ENCODE measurements around the gene TRAPPC3.
"Not testable (repeated sequence)": the region's sequence is repeated elsewhere in the genome, so short reads cannot be mapped to it uniquely, and the experiment has no call there.

Gene TRAPPC3

DNA sequence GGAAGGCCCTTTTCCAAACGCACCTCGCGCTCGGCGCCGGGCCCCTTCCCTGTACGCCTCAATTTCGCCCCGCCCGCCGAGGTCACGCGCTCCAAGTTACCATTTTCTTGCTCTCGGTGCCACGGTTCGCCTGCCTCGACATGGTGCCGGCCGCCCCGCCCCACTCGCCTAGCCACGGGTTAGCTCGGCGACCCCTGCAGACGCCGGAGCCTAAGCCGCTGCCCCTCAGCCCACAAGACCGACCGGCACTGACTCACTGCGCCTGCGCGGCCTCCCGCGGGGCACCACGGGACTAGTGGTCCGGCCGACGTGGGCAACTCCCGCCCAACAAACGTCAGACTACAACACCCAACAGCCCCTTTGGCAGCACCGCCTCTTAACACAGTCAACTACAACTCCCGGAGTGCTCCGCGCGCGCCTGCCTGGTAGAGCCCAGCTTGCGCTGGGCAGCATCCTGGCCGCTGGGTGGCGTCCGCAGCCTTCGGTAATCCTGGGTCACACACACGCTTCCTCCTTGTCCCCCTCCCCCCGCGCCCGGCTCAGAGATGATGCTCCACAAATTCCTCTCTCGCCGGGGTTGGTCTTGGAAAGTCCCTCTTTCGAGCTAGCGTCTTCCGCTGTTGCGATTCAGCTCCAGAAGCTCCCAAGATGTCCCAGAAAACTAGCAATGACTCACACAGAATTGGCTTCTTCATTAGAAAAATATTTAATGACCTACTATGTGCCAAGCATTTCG is at the start of gene TRAPPC3:
Gene TRAPPC3, minus strand, starts transcription at position 250 of the 736 bp plus-strand sequence. Its CDS starts 108 bp downstream, at position 142.
- peaks cover 55% of the 10 kb centered on the region for H3K4me1 Mint-ChIP-seq (ENCODE audit: low read depth)
- H3K36me3 Mint-ChIP-seq (ENCODE audit: low read depth), result peaks cover 4% of the 10 kb centered on the region
- H3K27me3 Mint-ChIP-seq (ENCODE audit: low read depth), result no peaks in the 10 kb centered on the region
- H3K9me3 Mint-ChIP-seq, result no peaks in the 10 kb centered on the region
- H3K4me3 Mint-ChIP-seq, result peak within 1 kb of the TSS; percentile 95
- H3K27ac Mint-ChIP-seq, result peak within 1 kb of the TSS; percentile 99

DNA sequence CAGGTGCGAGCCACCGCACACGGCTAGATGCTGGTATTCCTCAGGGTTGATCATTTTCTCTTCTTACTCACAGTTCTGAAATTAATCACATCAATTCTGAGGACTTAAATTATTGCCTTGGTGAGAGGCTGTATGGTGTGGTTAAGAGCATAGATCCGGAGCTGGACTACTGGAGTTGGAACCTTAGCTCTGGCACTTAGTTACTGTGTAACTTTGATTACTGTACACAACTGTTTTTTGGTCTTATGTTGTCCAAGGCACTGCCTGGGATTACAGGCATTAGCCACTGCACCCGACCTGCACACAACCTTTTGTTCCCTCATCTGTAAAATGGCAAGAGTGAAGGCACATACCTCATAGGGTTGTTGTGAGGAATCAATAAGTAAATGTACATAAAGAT is 49.4 kb upstream of the TRAPPC3 start:
- Mint-ChIP-seq H3K4me3 (no peak overlapping the region), H3K27ac (no peak overlapping the region), H3K4me1 (ENCODE audit: low read depth) (no peaks in the 10 kb centered on the region), H3K36me3 (ENCODE audit: low read depth) (no peaks in the 10 kb centered on the region), H3K9me3 (no peaks in the 10 kb centered on the region), H3K27me3 (ENCODE audit: low read depth) (peaks cover 5% of the 10 kb centered on the region)

DNA sequence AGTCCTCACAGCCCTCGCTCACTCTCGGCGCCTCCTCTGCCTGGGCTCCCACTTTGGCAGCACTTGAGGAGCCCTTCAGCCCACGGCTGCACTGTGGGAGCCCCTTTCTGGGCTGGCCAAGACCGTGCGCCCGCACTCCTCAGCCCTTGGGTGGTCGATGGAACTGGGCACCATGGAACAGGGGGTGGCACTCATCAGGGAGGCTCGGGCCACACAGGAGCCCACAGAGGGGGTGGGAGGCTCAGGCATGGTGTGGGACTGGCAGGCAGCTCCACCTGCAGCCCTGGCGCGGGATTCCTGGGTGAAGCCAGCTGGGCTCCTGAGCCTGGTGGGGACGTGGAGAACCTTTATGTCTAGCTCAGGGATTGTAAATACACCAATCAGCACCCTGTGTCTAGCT is 47.5 kb upstream of the TRAPPC3 start:
- H3K4me1 Mint-ChIP-seq (ENCODE audit: low read depth); H3K4me3 Mint-ChIP-seq; H3K27ac Mint-ChIP-seq: not testable (repeated sequence)

DNA sequence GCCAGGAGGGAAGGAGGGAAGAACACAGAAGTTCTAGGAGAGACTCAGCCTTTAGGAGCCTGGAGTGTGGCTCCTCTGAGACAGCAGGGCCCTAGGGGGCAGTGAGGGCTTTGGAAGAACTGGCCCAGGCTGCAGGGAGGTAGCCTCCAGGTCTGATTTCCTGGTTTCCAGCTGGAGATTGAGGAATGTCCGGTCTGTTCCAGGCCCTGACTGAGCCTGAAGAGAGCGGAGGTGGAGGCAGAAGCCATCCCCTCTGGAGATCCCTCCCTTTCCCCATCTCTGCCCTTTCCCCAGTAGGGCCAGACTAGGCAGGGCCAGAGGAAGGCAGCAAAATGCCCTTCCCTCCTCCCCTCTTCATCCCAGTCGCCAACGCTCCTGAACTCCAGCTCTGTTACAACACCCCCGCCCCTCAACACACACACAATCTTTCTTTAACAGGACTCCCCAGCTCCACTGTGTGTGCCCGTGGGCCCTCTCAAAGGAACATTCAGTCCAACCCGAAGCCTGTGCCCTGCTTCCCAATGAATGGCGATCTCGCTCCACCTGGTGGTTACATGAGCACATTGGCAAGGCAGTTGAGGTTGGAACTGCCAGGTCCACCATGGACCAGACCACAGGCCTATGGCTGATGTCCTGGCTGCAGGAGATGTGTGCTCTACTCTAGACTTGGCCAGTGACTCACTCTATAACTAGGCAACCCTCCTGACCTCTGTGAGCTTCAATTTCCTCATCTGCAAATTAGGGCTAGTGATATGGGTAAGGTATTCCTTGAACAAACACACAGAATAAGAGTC is 38.7 kb upstream of the TRAPPC3 start:
- Mint-ChIP-seq H3K9me3 (no peaks in the 10 kb centered on the region), H3K4me3 (no peak overlapping the region), H3K4me1 (ENCODE audit: low read depth) (peaks cover 6% of the 10 kb centered on the region), H3K36me3 (ENCODE audit: low read depth) (peaks cover 5% of the 10 kb centered on the region), H3K27me3 (ENCODE audit: low read depth) (no peaks in the 10 kb centered on the region), H3K27ac (peak overlapping the region; percentile 80)

More for the DNA sequence above, 47.5 kb upstream of the TRAPPC3 start:
- H3K36me3 Mint-ChIP-seq (ENCODE audit: low read depth); H3K27me3 Mint-ChIP-seq (ENCODE audit: low read depth); H3K9me3 Mint-ChIP-seq: not testable (repeated sequence)

GRCh38 chr1:36183309-36183856 is 34.1 kb upstream of the TRAPPC3 start:
- Mint-ChIP-seq H3K36me3 (ENCODE audit: low read depth) (peaks cover 24% of the 10 kb centered on the region), H3K9me3 (no peaks in the 10 kb centered on the region), H3K4me3 (no peak overlapping the region), H3K4me1 (ENCODE audit: low read depth) (peaks cover 6% of the 10 kb centered on the region), H3K27ac (peak overlapping the region; percentile 39), H3K27me3 (ENCODE audit: low read depth) (no peaks in the 10 kb centered on the region)

DNA sequence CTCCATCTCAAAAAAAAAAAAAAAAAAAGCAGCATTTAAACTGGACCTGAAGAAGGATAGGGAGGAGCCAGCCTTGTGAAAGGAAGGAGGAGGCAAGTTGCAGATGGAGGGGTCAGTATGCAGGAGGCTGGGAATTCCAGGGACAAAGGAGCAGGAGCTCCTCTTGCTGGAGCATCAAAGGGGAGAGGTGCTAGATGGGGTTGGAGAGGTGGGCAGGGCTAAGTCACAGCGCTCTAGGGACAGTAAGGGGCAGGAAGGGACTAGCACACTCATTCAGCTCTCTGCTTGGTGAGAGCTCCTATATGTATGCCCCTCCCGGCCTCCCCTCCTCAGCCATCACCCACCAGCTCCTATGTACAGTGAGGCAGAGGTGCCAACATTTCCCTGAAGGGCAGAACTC is 33.4 kb upstream of the TRAPPC3 start:
- Mint-ChIP-seq H3K9me3 (no peaks in the 10 kb centered on the region), H3K27ac (peak overlapping the region; percentile 74), H3K4me1 (ENCODE audit: low read depth) (peaks cover 2% of the 10 kb centered on the region), H3K27me3 (ENCODE audit: low read depth) (no peaks in the 10 kb centered on the region), H3K36me3 (ENCODE audit: low read depth) (peaks cover 25% of the 10 kb centered on the region), H3K4me3 (no peak overlapping the region)

DNA sequence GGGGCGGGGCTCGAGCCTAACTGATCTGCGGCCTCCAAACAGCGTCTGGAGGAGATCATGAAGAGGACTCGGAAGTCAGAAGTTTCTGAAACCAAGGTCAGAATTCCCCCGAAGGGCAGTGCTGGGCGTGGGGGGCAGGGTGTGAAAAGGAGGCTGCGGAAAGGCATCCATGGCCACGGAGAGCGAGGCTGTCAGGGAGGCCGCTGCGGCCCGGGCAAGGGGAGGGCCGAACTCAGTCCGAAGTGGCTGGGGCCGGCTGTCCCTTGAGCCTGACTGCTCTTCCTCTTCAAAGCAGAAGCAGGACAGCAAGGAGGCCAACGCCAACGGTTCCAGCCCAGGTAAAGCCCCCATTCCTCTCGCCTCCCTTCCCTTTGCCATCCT is 29.9 kb upstream of the TRAPPC3 start:
- Mint-ChIP-seq H3K27me3 (ENCODE audit: low read depth) (no peaks in the 10 kb centered on the region), H3K27ac (no peak overlapping the region), H3K4me1 (ENCODE audit: low read depth) (no peaks in the 10 kb centered on the region), H3K36me3 (ENCODE audit: low read depth) (peaks cover 40% of the 10 kb centered on the region), H3K9me3 (no peaks in the 10 kb centered on the region), H3K4me3 (no peak overlapping the region)

DNA sequence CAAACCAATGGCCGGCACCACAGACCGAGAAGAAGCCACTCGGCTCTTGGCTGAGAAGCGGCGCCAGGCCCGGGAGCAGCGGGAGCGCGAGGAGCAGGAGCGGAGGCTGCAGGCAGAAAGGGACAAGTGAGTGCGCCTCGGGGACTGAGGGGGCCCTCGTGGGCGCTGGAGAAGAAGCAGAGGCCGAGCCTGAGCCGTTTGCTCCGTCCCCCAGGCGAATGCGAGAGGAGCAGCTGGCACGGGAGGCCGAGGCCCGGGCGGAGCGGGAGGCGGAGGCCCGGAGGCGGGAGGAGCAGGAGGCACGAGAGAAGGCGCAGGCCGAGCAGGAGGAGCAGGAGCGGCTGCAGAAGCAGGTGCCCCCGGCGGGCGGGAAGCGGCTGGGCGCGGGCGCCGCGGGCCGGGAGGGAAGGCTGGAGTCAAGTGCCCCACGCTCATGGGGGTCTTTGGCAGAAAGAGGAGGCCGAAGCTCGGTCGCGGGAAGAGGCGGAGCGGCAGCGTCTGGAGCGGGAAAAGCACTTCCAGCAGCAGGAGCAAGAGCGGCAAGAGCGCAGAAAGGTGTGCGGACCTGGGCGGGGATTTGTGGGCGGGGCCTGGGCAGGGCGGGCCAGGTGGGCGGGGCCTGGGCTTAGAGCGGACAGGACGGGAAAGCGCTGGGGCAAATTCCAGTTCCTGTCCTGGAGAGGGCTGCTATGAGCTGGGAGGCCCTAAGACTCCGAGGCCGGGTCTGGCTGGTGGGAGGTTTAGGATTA is 29.4 kb upstream of the TRAPPC3 start:
- H3K9me3 Mint-ChIP-seq, result no peaks in the 10 kb centered on the region
- H3K36me3 Mint-ChIP-seq (ENCODE audit: low read depth), result peaks cover 46% of the 10 kb centered on the region
- peaks cover 2% of the 10 kb centered on the region for H3K4me1 Mint-ChIP-seq (ENCODE audit: low read depth)
- H3K27me3 Mint-ChIP-seq (ENCODE audit: low read depth), result no peaks in the 10 kb centered on the region
- no peak overlapping the region for H3K4me3 Mint-ChIP-seq
- H3K27ac Mint-ChIP-seq, result no peak overlapping the region

DNA sequence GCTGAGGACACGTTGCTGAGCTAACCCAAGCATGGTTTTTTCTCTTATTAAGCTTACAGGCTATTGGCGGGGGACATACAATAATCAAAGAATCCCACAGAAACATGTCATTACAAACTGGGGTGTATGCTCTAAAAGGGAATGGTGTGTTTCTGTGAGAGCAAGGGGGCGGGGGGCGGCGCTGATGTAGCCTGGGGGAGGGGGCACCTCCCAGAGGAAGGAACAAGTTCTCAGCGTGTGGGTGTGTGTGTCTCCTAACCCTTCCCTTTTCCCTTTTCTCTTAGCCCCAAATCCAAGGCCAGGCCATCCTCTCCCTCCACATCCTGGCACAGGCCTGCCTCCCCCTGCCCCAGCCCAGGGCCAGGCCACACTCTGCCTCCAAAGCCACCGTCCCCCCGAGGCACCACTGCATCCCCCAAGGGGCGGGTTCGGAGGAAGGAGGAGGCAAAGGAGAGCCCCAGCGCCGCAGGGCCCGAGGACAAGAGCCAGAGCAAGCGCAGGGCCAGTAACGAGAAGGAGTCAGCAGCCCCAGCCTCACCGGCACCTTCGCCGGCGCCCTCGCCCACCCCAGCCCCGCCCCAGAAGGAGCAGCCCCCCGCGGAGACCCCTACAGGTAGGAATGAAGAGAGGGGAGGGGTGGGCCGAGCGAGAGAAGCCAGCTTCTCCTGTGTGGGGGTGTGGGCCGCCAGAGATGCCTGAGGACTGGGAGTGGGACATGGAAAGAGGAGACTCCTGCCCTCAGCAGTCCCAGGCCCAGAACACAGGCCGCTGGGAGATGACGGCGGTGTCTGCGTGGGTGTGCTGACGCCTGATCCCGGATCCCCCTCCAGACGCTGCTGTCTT is 28.5 kb upstream of the TRAPPC3 start:
- H3K27me3 Mint-ChIP-seq (ENCODE audit: low read depth), result no peaks in the 10 kb centered on the region
- H3K36me3 Mint-ChIP-seq (ENCODE audit: low read depth), result peaks cover 45% of the 10 kb centered on the region
- H3K27ac Mint-ChIP-seq, result no peak overlapping the region
- H3K4me3 Mint-ChIP-seq, result no peak overlapping the region
- no peaks in the 10 kb centered on the region for H3K9me3 Mint-ChIP-seq
- peaks cover 3% of the 10 kb centered on the region for H3K4me1 Mint-ChIP-seq (ENCODE audit: low read depth)

DNA sequence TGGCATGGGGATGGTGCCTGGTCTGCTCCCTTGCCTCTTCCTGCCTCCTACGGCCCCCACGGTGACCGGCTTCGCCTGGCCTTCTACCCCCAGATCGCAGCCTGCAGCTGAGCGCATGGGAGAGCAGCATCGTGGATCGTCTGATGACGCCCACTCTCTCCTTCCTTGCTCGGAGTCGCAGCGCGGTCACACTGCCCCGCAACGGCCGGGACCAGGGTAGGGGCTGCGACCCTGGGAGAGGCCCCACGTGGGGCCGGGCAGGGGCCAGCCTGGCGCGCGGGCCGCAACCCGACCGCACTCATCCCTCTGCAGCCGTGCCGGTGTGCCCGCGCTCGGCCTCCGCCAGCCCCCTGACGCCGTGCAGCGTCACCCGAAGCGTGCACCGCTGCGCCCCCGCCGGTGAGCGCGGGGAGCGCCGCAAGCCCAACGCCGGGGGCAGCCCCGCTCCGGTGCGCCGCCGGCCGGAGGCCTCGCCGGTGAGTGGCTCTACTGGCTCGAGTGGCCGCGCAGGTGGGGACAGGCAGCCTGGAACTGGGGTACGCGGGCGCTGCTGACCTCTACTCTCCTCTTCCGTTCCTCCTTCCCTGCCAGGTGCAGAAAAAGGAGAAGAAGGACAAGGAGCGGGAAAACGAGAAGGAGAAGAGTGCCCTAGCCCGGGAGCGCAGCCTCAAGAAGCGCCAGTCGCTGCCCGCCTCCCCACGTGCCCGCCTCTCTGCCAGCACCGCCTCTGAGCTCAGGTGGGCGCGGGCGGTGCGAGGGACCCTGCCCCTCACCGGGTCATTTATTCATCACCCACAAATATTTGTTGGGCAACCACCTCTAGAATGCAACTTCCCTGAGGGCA is 27.0 kb upstream of the TRAPPC3 start:
- Mint-ChIP-seq H3K4me3 (no peak overlapping the region), H3K36me3 (ENCODE audit: low read depth) (peaks cover 49% of the 10 kb centered on the region), H3K9me3 (no peaks in the 10 kb centered on the region), H3K27ac (no peak overlapping the region), H3K4me1 (ENCODE audit: low read depth) (peaks cover 3% of the 10 kb centered on the region), H3K27me3 (ENCODE audit: low read depth) (no peaks in the 10 kb centered on the region)

DNA sequence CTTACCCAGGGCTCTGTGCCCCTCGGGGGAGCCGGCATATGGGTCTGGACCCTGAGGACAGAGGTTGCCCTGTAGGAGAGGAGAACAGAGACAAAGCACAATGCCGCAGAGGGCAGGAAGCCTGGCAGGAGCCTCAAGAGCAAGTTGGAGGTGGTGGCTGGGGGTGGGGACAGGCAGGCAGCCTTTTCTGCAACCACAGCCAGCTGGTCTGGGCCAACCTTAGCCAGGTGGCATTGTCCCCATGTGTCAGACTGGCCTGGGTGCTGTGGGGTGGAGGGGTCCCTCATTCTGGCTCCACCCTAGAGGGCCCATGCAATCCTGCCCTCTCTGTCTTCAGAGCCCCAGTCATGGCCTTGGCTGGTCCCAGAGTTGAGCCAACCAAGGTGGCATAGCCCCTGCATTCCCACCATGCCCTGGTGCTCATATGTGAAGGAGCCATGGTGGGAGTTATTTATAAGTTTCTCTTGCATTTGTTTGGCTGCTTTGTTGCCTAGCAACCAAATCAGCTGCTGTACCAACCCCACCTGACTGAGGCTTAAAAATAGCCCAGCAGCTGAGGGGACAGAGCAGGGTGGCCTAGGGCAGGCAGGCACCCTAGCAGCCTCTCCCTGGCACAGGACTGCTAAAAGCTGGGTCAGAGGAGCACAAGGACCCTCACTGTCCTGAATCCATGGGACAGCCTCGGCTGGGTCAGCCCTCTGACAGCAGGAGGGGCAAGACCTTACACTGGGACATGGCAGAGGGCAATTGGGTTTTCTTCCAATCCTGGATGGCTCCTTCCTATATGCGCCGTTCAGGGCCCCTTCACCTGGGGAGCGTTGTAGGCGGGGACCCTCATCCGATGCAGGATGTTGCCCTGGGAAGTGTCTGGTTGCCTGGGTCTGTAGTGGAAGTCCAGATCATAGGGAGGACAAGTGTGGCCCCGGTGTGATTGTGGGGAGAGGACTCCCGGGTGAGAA is 26.1 kb upstream of the TRAPPC3 start:
- Mint-ChIP-seq H3K27me3 (ENCODE audit: low read depth) (no peaks in the 10 kb centered on the region), H3K27ac (no peak overlapping the region), H3K36me3 (ENCODE audit: low read depth) (peaks cover 45% of the 10 kb centered on the region), H3K4me3 (no peak overlapping the region), H3K9me3 (no peaks in the 10 kb centered on the region), H3K4me1 (ENCODE audit: low read depth) (peaks cover 3% of the 10 kb centered on the region)

DNA sequence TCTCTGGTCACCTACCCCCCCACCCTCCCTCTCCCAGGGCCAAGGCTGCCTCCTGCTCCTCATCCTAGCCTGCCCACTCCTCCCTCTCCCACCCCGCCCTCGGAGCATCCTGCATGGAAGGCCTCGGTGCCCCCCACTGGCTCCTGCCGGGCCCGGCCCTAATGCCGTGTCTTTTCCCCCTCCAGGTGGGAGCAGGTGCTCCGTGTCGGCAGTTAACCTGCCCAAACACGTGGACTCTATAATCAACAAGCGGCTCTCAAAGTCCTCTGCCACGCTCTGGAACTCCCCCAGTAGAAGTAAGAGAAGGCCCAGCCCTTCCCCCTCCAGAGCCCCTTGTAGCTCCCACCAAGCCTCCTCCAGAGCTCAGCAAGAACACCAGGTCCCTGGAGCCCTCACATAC is 25.4 kb upstream of the TRAPPC3 start:
- Mint-ChIP-seq H3K9me3 (no peaks in the 10 kb centered on the region), H3K4me3 (no peak overlapping the region), H3K27me3 (ENCODE audit: low read depth) (no peaks in the 10 kb centered on the region), H3K4me1 (ENCODE audit: low read depth) (peaks cover 3% of the 10 kb centered on the region), H3K27ac (no peak overlapping the region), H3K36me3 (ENCODE audit: low read depth) (peaks cover 40% of the 10 kb centered on the region)

Data from T-helper 1 cell treated with Interleukin-12 subunit alpha and Interleukin-12 subunit beta and Interleukin-4 antibody, amounts not matched to agents 30 μg/mL and 1 μg/mL, for 36 hours (primary cell).